Tibial artery (tissue), 4 donors: ENCODE results near the gene COL27A1.

Experiments
- DNase-seq, 2 donors: peaks; one replicate each; pipeline ENCODE4 v3.0.0-alpha.2; 2019
- H3K27ac ChIP-seq, 2 donors: fragments of 200-600 bp; sonication (generic) in 1 of 2; 1 replicate in 1 of 2; 2 replicates in 1 of 2; pipeline ENCODE4 v1.5.1; 2018 to 2019; ENCODE audit warnings: mild to moderate bottlenecking in 1 of 2
- H3K27me3 ChIP-seq, 2 donors: fragments of 200-600 bp; sonication (generic) in 1 of 2; one replicate each; pipeline versions ENCODE4 v1.5.1 to v1.6.0; 2016 to 2019
- H3K36me3 ChIP-seq, 3 donors: fragments of 200-600 bp; sonication (generic) in 2 of 3; one replicate each; pipeline ENCODE4 v1.5.1; 2016 to 2019; ENCODE audit warnings: mild to moderate bottlenecking in 2 of 3
- H3K4me1 ChIP-seq, 4 donors: fragments of 200-600 bp; sonication (generic) in 2 of 4; 1 replicate in 3 of 4; 2 replicates in 1 of 4; pipeline ENCODE4 v1.5.1; 2016 to 2019
- H3K4me3 ChIP-seq, 2 donors: fragments of 200-600 bp; sonication (generic) in 1 of 2; 1 replicate in 1 of 2; 2 replicates in 1 of 2; pipeline ENCODE4 v1.5.1; 2018 to 2019; ENCODE audit warnings: mild to moderate bottlenecking in 2 of 2
- H3K9me3 ChIP-seq, 3 donors: fragments of 200-600 bp; sonication (generic) in 1 of 3; one replicate each; pipeline ENCODE4 v1.5.1; 2016 to 2019
- intact Hi-C: fragments of 100-400 bp; cut with DNase I; formaldehyde crosslinking; loops from one replicate; pipeline ENCODE4 v1.15.0; 2023; ENCODE audit warnings: low total_unique reads
- TF ChIP-seq, protein P1 (sequence below), 2 experiments: fragments of 200-600 bp in 1 of 2; fragments of 450-650 bp in 1 of 2; IDR thresholded peaks; one replicate each; pipeline ENCODE4 v1.5.1; 2017 to 2019; ENCODE audit warnings: antibody characterized with exemption in 2 of 2, mild to moderate bottlenecking in 1 of 2, moderate library complexity in 1 of 2

Gene COL27A1

DNA sequence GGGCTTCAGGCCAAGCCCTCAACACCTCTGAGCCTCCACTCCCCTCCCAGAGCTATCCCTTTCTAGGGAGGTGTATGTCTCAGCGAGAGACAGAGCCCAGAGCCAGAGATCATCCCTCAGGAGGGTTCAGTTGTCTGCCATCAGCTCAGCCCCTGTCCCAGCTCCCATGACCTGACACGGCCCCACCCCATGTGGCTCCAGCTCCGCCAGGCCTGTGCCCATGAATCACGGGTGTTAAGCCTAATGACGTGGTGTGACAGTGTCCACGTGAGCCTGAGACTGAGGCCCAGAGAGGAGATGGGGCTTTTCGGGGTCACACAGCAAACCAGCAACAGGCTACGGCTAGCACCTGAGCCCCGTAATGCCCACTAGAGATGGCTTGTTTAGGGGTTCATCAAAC, 106.7 kb downstream of the COL27A1 start:
- no peak overlapping the region for H3K4me3 ChIP-seq
- DNase-seq, result no peak
- no peaks in the 10 kb centered on the region for H3K9me3 ChIP-seq
- H3K27ac ChIP-seq, result no peak overlapping the region
- H3K27me3 ChIP-seq, result no peaks in the 10 kb centered on the region
- no peaks in the 10 kb centered on the region for H3K36me3 ChIP-seq
- no peaks in the 10 kb centered on the region for H3K4me1 ChIP-seq
- intact Hi-C loops, result no loop called here
- TF ChIP-seq, protein P1, sequence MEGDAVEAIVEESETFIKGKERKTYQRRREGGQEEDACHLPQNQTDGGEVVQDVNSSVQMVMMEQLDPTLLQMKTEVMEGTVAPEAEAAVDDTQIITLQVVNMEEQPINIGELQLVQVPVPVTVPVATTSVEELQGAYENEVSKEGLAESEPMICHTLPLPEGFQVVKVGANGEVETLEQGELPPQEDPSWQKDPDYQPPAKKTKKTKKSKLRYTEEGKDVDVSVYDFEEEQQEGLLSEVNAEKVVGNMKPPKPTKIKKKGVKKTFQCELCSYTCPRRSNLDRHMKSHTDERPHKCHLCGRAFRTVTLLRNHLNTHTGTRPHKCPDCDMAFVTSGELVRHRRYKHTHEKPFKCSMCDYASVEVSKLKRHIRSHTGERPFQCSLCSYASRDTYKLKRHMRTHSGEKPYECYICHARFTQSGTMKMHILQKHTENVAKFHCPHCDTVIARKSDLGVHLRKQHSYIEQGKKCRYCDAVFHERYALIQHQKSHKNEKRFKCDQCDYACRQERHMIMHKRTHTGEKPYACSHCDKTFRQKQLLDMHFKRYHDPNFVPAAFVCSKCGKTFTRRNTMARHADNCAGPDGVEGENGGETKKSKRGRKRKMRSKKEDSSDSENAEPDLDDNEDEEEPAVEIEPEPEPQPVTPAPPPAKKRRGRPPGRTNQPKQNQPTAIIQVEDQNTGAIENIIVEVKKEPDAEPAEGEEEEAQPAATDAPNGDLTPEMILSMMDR (IDR thresholded peaks at IDR 0.05), result no peak

DNA sequence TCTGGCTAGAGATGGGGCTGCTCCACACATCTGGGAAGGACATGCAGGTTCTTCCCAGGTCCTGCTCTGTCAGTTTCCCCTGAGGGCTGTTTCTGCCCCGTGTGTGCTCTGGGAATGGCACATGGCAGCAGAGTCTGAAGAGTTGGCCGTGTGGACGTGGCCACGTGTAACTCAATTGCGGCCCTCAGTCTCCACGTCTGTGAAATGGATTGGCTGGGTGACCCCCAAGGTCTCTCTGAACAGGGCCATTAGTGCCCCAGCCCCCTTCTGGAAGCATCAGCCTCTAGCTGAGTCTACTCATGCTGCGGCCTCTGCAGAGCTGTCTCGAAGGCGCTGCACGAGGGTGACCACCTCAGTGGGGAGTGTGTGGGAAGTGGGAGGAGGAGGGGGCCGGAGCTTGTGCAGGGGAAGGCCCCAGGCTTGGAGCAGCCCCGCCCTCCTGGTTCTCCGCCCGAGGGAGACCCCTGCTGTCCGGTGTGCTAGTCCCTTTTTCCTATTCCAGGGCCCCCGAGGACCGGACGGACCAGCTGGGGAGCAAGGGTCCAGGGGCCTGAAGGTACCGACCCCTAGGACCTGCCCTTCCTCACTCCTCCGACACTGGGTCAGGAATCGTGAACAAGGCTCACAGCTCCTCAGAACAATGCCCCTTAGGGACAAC, 108.6 kb downstream of the COL27A1 start:
- TF ChIP-seq, protein P1 (IDR thresholded peaks at IDR 0.05), result peak; percentile 33 to 39
- intact Hi-C loops, result no loop called here
- Histone ChIP-seq H3K27me3 (no peaks in the 10 kb centered on the region), H3K27ac (no peak overlapping the region), H3K4me3 (no peak overlapping the region), H3K4me1 (no peaks in the 10 kb centered on the region), H3K9me3 (no peaks in the 10 kb centered on the region), H3K36me3 (peaks cover 0 to 6% (median 0%) of the 10 kb centered on the region in 3 donors)
- no peak for DNase-seq

DNA sequence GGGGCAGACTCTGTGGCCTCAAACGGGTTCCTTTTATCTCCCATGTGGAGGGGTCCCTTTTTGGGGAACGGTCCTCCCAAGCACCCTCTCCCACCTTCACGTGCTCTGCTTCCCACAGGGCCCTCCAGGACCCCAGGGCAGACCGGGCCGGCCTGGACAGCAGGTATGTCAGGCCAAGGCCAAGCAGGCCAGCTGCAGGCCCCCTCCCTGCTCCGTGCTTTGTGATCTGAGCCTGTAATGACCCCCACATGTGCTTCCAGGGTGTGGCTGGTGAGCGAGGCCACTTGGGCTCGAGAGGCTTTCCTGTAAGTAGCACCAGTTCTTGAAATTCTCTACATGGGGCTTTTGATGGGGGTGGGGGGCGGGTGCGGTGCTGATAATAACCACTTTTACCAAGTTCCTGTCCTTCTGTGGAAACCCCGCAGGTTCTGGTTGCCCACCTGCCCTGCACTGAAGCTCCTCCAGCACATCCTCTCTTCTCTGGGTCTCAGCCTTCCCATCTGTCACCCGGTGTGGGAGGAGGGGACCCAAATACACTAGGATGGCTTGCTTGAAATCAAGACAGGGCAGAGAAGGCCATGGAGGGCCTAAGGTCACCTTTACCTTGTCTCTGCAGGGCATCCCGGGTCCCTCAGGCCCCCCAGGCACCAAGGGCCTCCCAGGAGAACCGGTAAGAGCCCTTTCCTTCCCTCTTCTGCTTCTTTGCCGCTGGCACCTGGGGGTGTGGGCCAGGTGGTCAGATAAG, 109.6 kb downstream of the COL27A1 start:
- DNase-seq, result no peak
- TF ChIP-seq, protein P1 (IDR thresholded peaks at IDR 0.05), result no peak
- intact Hi-C loops, result no loop called here
- Histone ChIP-seq H3K27ac (no peak overlapping the region), H3K36me3 (peaks cover 0 to 6% (median 0%) of the 10 kb centered on the region in 3 donors), H3K9me3 (no peaks in the 10 kb centered on the region), H3K27me3 (no peaks in the 10 kb centered on the region), H3K4me1 (no peaks in the 10 kb centered on the region), H3K4me3 (no peak overlapping the region)

DNA sequence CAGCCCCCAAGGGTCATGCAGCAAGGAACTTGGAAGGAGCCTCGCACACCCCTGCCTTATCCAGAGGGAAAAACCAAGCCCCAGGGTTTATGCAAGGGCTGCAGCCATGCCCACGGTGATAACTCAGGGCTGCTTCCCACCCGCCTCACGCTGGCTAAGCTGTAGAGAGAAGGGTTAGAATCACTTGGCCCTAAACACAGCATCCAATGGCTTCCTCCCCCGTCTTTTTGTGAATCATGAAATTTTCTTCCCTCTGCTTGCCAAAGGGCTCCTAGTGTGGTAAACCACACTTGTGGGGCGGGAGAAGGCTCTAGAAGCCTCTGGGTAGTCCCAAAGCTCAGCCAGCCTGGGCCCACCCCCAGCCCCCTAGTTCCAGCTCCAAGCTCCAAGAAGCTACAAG, 111.6 kb downstream of the COL27A1 start:
- no peak for DNase-seq
- intact Hi-C loops, result no loop called here
- H3K9me3 ChIP-seq, result no peaks in the 10 kb centered on the region
- TF ChIP-seq, protein P1 (IDR thresholded peaks at IDR 0.05), result no peak
- no peaks in the 10 kb centered on the region for H3K27me3 ChIP-seq
- no peak overlapping the region for H3K4me3 ChIP-seq
- H3K4me1 ChIP-seq, result no peaks in the 10 kb centered on the region
- H3K36me3 ChIP-seq, result peaks cover 0 to 6% (median 0%) of the 10 kb centered on the region in 3 donors
- H3K27ac ChIP-seq, result no peak overlapping the region

DNA sequence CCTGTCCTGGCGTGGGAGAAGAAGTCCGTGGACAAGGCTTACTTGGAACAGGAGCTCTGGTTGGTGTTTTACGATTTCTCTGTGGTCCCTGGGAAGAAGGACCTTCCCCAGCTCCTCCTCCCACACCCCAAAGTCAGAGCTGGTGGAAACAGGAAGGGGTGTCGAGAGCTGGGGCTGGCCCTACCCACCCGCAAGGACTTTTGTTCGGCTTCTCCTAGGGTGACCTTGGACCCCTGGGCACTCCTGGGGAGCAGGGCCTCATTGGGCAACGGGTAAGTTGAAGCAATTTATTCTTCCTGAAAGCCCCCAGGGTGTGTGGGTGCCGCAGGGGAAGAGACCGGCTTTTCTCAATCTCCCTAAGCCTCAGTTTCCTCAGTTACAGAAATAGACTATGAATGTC, 113.7 kb downstream of the COL27A1 start:
- H3K36me3 ChIP-seq, result peaks cover 0 to 6% (median 0%) of the 10 kb centered on the region in 3 donors
- H3K9me3 ChIP-seq, result no peaks in the 10 kb centered on the region
- intact Hi-C loops, result no loop called here
- no peak overlapping the region for H3K4me3 ChIP-seq
- TF ChIP-seq, protein P1 (IDR thresholded peaks at IDR 0.05), result no peak
- DNase-seq, result no peak
- no peaks in the 10 kb centered on the region for H3K4me1 ChIP-seq
- H3K27ac ChIP-seq, result no peak overlapping the region
- no peaks in the 10 kb centered on the region for H3K27me3 ChIP-seq
